Stimulated activated CD4-positive, alpha-beta T cell treated with anti-CD3 and anti-CD28 coated beads, Interleukin-2, amount 100 ng/mL, for 24 hours (primary cell): ENCODE results near the gene DHX30.
"Not testable (repeated sequence)": the region's sequence is repeated elsewhere in the genome, so short reads cannot be mapped to it uniquely, and the experiment has no call there.

Source experiments
- DNase-seq, 2 donors: peaks; one replicate each; pipeline ENCODE4 v3.0.0-alpha.2; 2020

The DHX30 gene

GRCh38 chr3:47854720-47855455, 52.0 kb downstream of the DHX30 start:
- no peak for DNase-seq

GRCh38 chr3:47855461-47856383, 52.8 kb downstream of the DHX30 start:
- DNase-seq = no peak

- no peak for DNase-seq
Measured at GRCh38 chr3:47856669-47857068, 53.7 kb downstream of the DHX30 start.

GRCh38 chr3:47857151-47857550, 54.2 kb downstream of the DHX30 start:
- DNase-seq = no peak

- no peak for DNase-seq
Measured at GRCh38 chr3:47859956-47860605, 57.1 kb downstream of the DHX30 start.

- DNase-seq = no peak
Measured at GRCh38 chr3:47863391-47864128, 60.6 kb downstream of the DHX30 start.

- no peak for DNase-seq
Measured at GRCh38 chr3:47865192-47865591, 62.3 kb downstream of the DHX30 start.

- DNase-seq = no peak
Measured at GRCh38 chr3:47867451-47868044, 64.6 kb downstream of the DHX30 start.

- no peak for DNase-seq
Measured at GRCh38 chr3:47868306-47868705, 65.4 kb downstream of the DHX30 start.

- no peak for DNase-seq
Measured at GRCh38 chr3:47870156-47870555, 67.2 kb downstream of the DHX30 start.

- no peak for DNase-seq
Measured at GRCh38 chr3:47870702-47871260, 67.8 kb downstream of the DHX30 start.

GRCh38 chr3:47871389-47871788, 68.5 kb downstream of the DHX30 start:
- no peak for DNase-seq

- DNase-seq = no peak
Measured at GRCh38 chr3:47872916-47873315, 70.0 kb downstream of the DHX30 start.

GRCh38 chr3:47874438-47874837, 71.5 kb downstream of the DHX30 start:
- DNase-seq = no peak

GRCh38 chr3:47874913-47875312, 72.0 kb downstream of the DHX30 start:
- DNase-seq = no peak

GRCh38 chr3:47877290-47877689, 74.4 kb downstream of the DHX30 start:
- no peak for DNase-seq

GRCh38 chr3:47877719-47878118, 74.8 kb downstream of the DHX30 start:
- no peak for DNase-seq

- no peak for DNase-seq
Measured at GRCh38 chr3:47882338-47882737, 79.4 kb downstream of the DHX30 start.

GRCh38 chr3:47884603-47885002, 81.7 kb downstream of the DHX30 start:
- DNase-seq = no peak

- no peak for DNase-seq
Measured at GRCh38 chr3:47885168-47885567, 82.2 kb downstream of the DHX30 start.

GRCh38 chr3:47887991-47888390, 85.1 kb downstream of the DHX30 start:
- not testable (repeated sequence) for DNase-seq
